PC-3 (cell line): ENCODE results near the gene MOCS1. TPM values are rescaled to one million over a fixed set of nuclear protein-coding genes. Genes with fewer than 3 reads are reported as not detected.

Experiments used
- ATAC-seq: fragments of 200-7000 bp; cut with Tn5 transposase; 2 replicates; pipeline ENCODE4 v1.9.1; 2020; ENCODE audit warnings: mild to moderate bottlenecking, moderate library complexity
- BruUV-seq: library from RNA; stranded (reverse); fragments of 400-500 nt; replicated peaks from 2 replicates; lab custom pipeline; 2021; lab: Mats Ljungman, UMichigan
- CTCF ChIA-PET: fragments of 300-600 bp; sonication (Branson Sonifier 250); formaldehyde crosslinking; loops from one replicate; lab custom pipeline; 2022; ENCODE audit warnings: antibody characterized with exemption; lab: Charles Lee
- POLR2A ChIA-PET: fragments of 300-600 bp; sonication (Branson Sonifier 250); formaldehyde crosslinking; loops from one replicate; lab custom pipeline; 2022; ENCODE audit warnings: antibody characterized with exemption; ENCODE audit not compliant: unreplicated experiment; lab: Charles Lee
- DNase-seq: peaks from one replicate; pipeline ENCODE4 v3.0.0-alpha.2; 2015
- H2AFZ ChIP-seq: fragments of 300-600 bp; sonication (generic); 2 replicates; pipeline ENCODE4 v1.6.0; 2016; ENCODE audit warnings: antibody characterized with exemption, low read length
- H3F3A ChIP-seq: fragments of 300-600 bp; sonication (generic); one replicate; pipeline ENCODE4 v1.6.0; 2017; ENCODE audit warnings: antibody characterized with exemption, low read length, control low read depth, mild to moderate bottlenecking; ENCODE audit not compliant: unreplicated experiment
- H3K27ac ChIP-seq: fragments of 300-600 bp; sonication (generic); 2 replicates; pipeline ENCODE4 v1.5.1; 2016; ENCODE audit warnings: mild to moderate bottlenecking, low read length
- H3K27me3 ChIP-seq: fragments of 300-600 bp; sonication (generic); 2 replicates; pipeline ENCODE4 v1.6.1; 2016; ENCODE audit warnings: low read length, mixed read lengths
- H3K36me3 ChIP-seq: fragments of 300-600 bp; sonication (generic); 2 replicates; pipeline ENCODE4 v1.6.1; 2016; ENCODE audit warnings: low read depth, mixed run types, low read length, mixed read lengths
- H3K4me1 ChIP-seq: fragments of 300-600 bp; sonication (generic); 2 replicates; pipeline ENCODE4 v1.5.1; 2016; ENCODE audit warnings: low read length; ENCODE audit not compliant: insufficient read depth
- H3K4me2 ChIP-seq: fragments of 300-600 bp; sonication (generic); 2 replicates; pipeline ENCODE4 v1.6.0; 2016; ENCODE audit warnings: low read length
- H3K4me3 ChIP-seq: fragments of 300-600 bp; sonication (generic); 2 replicates; pipeline ENCODE4 v1.5.1; 2016; ENCODE audit warnings: mild to moderate bottlenecking, low read length, mixed read lengths
- H3K79me2 ChIP-seq: fragments of 300-600 bp; sonication (generic); 2 replicates; pipeline ENCODE4 v1.6.1; 2017; ENCODE audit warnings: low read length, mixed read lengths
- H3K9ac ChIP-seq: fragments of 300-600 bp; sonication (generic); 2 replicates; pipeline ENCODE4 v1.6.0; 2016; ENCODE audit warnings: mild to moderate bottlenecking, low read length
- H3K9me2 ChIP-seq: fragments of 300-600 bp; sonication (generic); replicated peaks from 2 replicates; pipeline ENCODE4 v1.6.1; 2016; ENCODE audit warnings: mixed run types, low read length, mixed read lengths
- H3K9me3 ChIP-seq: fragments of 300-600 bp; sonication (generic); 2 replicates; pipeline ENCODE4 v1.6.1; 2016; ENCODE audit warnings: low read length, mixed read lengths
- H4K20me1 ChIP-seq: fragments of 300-600 bp; sonication (generic); 2 replicates; pipeline ENCODE4 v1.6.1; 2016; ENCODE audit warnings: low read length, mixed read lengths
- EZH2 ChIP-seq: fragments of 300-600 bp; sonication (generic); IDR thresholded peaks from one replicate; pipeline ENCODE4 v1.6.1; 2017; ENCODE audit warnings: antibody characterized with exemption, mild to moderate bottlenecking, low read length; ENCODE audit not compliant: unreplicated experiment
- EZH2phosphoT487 ChIP-seq: fragments of 300-600 bp; sonication (generic); IDR thresholded peaks from 2 replicates; pipeline ENCODE4 v1.6.1; 2018; ENCODE audit warnings: mild to moderate bottlenecking, antibody characterized with exemption, low read length, borderline replicate concordance
- intact Hi-C: fragments of 100-400 bp; cut with micrococcal nuclease; formaldehyde crosslinking; loops from 2 replicates; pipeline ENCODE4 v1.9.0; 2023
- total RNA-seq: library from RNA; depleted of rRNA; stranded (reverse); fragments of >200 nt; gene quantifications from 2 replicates; pipeline ENCODE4 v1.2.3, GENCODE V29; 2014
- TF ChIP-seq, protein P1 (sequence below): fragments of 300-600 bp; sonication (generic); conservative IDR thresholded peaks from 2 replicates; pipeline ENCODE4 v1.5.1; 2017; ENCODE audit warnings: antibody characterized with exemption, low read depth, mild to moderate bottlenecking, low read length

Gene MOCS1
- total RNA-seq, 1 experiment from 2014 or later, result 6.0 TPM

DNA sequence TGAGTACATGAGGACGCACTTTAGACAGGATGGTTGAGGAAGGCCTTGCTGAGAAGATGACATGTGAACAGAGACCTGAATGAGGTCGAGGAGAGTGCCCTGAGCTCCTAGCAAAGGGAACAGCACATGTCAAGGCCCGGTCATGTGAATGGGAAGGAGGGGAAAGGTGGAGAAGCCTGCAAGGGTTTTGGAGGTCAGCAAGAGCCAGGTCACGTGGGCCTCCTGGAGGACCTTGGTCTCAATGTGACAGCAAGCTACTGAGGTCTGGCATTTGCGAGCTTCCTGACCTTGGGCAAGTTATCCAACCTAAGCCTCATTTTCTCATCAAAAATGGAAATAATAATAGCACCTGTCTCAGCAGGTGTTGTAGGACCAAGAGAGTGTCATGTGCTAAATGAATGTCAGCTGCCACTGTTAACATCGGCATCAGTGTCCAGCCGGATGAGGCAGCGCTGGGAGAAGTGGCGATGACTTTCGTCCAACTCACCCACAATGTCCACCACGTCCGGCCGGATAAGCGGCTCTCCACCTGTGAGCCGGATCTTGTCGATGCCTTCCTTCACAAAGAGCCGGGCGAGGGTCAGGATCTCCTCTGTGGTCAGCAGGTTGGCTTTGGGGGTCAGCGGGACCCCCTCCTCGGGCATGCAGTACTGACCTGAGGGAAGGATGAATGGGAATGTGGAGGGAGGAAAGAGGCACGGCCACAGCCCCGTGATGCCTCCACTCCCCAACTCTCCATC, 8.9 kb downstream of the MOCS1 start:
- POLR2A ChIA-PET, result interaction anchor here (0.5 kb wide), 1 partner anchor 834 kb away, joined by 3 read pairs; no protein-coding TSS in a partner anchor
- Histone ChIP-seq H3K36me3 (no peaks in the 10 kb centered on the region), H3K79me2 (no peaks in the 10 kb centered on the region), H3K27me3 (no peaks in the 10 kb centered on the region), H4K20me1 (no peaks in the 10 kb centered on the region), H3K4me2 (no peak overlapping the region), H3K9me2 (no peaks in the 10 kb centered on the region), H3K9ac (no peak overlapping the region), H2AFZ (no peak overlapping the region), H3F3A (no peaks in the 10 kb centered on the region), H3K4me3 (no peak overlapping the region), H3K4me1 (peaks cover 32% of the 10 kb centered on the region), H3K9me3 (no peaks in the 10 kb centered on the region), H3K27ac (no peak overlapping the region)
- intact Hi-C loops, result no loop called here
- DNase-seq (no peak), ATAC-seq (no peak)
- CTCF ChIA-PET, result no interaction called here
- no TSS peak for BruUV-seq
- TF ChIP-seq, protein P1, sequence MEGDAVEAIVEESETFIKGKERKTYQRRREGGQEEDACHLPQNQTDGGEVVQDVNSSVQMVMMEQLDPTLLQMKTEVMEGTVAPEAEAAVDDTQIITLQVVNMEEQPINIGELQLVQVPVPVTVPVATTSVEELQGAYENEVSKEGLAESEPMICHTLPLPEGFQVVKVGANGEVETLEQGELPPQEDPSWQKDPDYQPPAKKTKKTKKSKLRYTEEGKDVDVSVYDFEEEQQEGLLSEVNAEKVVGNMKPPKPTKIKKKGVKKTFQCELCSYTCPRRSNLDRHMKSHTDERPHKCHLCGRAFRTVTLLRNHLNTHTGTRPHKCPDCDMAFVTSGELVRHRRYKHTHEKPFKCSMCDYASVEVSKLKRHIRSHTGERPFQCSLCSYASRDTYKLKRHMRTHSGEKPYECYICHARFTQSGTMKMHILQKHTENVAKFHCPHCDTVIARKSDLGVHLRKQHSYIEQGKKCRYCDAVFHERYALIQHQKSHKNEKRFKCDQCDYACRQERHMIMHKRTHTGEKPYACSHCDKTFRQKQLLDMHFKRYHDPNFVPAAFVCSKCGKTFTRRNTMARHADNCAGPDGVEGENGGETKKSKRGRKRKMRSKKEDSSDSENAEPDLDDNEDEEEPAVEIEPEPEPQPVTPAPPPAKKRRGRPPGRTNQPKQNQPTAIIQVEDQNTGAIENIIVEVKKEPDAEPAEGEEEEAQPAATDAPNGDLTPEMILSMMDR, result no peak
- TF ChIP-seq EZH2, result no peak
- no peak for TF ChIP-seq EZH2phosphoT487

DNA sequence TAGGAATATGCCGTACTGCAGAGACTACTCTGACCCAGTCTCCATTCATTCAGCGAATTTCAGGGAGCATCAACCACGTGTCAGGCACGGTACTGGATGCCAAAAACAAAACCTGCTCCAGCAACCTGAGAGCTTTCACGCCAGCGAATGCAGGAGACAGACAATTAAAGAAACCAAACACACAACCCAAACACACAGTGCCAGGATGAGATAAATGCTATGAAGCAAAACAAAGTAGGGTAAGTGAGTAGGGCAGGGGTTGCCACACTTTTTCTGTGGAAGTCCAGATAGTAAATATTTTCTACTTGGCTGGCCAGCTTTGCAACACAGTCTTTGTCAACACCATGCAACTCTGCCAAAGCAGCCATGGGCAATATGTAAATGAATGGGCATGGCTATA, 10.0 kb downstream of the MOCS1 start:
- TF ChIP-seq EZH2phosphoT487 (no peak), EZH2 (no peak)
- TF ChIP-seq, protein P1, result no peak
- Histone ChIP-seq H3K9me3 (no peaks in the 10 kb centered on the region), H2AFZ (no peak overlapping the region), H4K20me1 (no peaks in the 10 kb centered on the region), H3K9me2 (no peaks in the 10 kb centered on the region), H3K36me3 (no peaks in the 10 kb centered on the region), H3K4me2 (no peak overlapping the region), H3K79me2 (no peaks in the 10 kb centered on the region), H3K4me1 (peaks cover 21% of the 10 kb centered on the region), H3K27me3 (no peaks in the 10 kb centered on the region), H3K4me3 (no peak overlapping the region), H3F3A (no peaks in the 10 kb centered on the region), H3K27ac (no peak overlapping the region), H3K9ac (no peak overlapping the region)
- BruUV-seq, result no TSS peak
- ChIA-PET CTCF (no interaction called here), POLR2A (no interaction called here)
- ATAC-seq (no peak), DNase-seq (no peak)
- intact Hi-C loops, result no loop called here

DNA sequence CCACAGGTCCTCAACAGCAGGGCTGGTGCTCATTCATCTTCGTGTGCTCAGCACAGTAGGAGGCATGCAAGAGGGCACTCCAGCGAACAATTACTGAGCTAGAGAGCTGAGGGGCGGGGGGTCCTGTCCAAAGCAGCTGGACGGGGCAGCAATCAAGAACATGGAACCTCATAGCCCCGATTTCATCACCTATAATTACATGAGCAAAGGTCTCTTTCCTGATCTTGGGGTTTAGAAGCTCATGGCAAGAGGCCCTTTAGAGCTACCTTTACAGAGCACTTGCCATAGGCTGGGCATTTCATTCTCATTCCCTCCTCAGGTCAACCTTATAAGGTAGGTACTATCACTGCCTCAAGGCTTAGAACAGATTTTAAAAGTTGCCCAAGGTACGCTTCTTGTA, 10.4 kb downstream of the MOCS1 start:
- POLR2A ChIA-PET, result no interaction called here
- no peak overlapping the region for H3K9ac ChIP-seq

More for the DNA sequence above, 10.4 kb downstream of the MOCS1 start:
- Histone ChIP-seq H3K36me3 (no peaks in the 10 kb centered on the region), H3K4me2 (peak overlapping the region; percentile 21; the same call in 1 of the 2 replicates), H3F3A (no peaks in the 10 kb centered on the region), H3K4me1 (peaks cover 17% of the 10 kb centered on the region), H3K79me2 (no peaks in the 10 kb centered on the region), H3K27ac (no peak overlapping the region), H3K4me3 (no peak overlapping the region), H3K27me3 (no peaks in the 10 kb centered on the region), H3K9me3 (no peaks in the 10 kb centered on the region), H2AFZ (no peak overlapping the region), H3K9me2 (no peaks in the 10 kb centered on the region), H4K20me1 (no peaks in the 10 kb centered on the region)
- CTCF ChIA-PET, result no interaction called here
- ATAC-seq (no peak), DNase-seq (no peak)
- no TSS peak for BruUV-seq
- intact Hi-C loops, result no loop called here
- TF ChIP-seq EZH2 (no peak), EZH2phosphoT487 (no peak)
- TF ChIP-seq, protein P1, result no peak
